Aortic smooth muscle cell (primary cell): ENCODE results near the gene CSPG5. TPM values are rescaled to one million over a fixed set of nuclear protein-coding genes. Genes with fewer than 3 reads are reported as not detected.

Source experiments
- total RNA-seq: library from RNA; depleted of rRNA; stranded (reverse); fragments of >200 nt; gene quantifications from 2 replicates; pipeline ENCODE4 v1.2.3, GENCODE V29; 2014

The CSPG5 gene
- under 0.01 and 0.25 TPM in 2 replicates for total RNA-seq

DNA sequence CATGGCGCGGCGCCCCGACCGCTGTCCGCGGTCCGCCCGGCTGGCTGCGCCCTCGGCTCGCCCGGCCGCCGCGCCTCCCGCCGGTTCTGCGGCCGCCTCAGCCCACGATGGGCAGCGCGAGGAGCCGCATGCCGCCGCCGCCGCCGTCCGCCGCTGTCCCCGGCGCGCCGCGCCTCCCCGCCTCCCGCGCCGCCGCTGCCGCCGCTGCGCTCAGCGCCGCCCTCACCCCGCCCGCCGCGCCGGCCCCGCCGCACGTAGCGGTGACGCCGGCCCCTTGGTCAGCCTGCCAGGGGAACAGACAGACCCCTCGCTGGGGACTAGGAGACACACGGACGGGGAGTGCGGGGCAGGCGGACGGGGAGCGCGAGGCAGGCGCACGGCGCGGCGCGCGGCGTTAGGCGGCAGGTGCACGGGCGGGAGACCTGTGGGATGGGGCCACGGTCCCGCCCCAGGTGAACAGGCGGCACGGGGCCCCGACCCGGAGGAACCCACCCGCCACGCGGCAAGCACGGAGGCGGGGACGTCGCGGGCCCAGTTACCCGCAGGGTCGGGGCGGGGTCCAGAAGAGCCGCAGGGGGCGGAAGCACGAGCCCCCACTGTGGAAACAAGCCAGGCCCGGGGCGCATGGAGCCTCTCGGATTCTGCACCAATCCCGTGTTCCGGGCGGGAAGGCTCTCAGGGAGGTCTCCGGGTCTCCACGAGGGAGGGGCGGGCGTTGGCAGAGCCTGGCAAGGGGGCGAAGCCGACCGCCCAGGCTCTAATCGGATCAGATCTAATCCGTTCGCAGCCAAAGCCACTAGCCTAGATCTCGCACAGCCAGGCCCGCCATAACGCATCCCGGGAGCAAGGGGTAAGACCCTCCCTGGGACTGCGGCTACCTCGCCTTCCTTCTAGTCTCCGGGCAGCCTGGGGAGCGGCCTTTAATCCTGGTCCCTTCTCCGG, at the start of gene CSPG5:
CSPG5 (minus strand) TSS at position 175 of the 942 bp plus-strand sequence; CDS start at position 3, 172 bp downstream.

GRCh38 chr3:47513125-47513929, 65.3 kb downstream of the CSPG5 start, which contains the start of gene ELP6:
Gene ELP6, minus strand, starts transcription at chr3:47513712. Its CDS starts 122 bp downstream, at chr3:47513590.

Other genes with a start within 250 kb of the CSPG5 start
- gene PTPN23, start 197.8 kb downstream of the CSPG5 start, total RNA-seq = 15.6 and 18.7 TPM in 2 replicates
- 52.2 and 52.3 TPM in 2 replicates for gene SCAP, start 102.9 kb downstream of the CSPG5 start, total RNA-seq
- 31.5 and 39.8 TPM in 2 replicates for gene ELP6, start 65.2 kb downstream of the CSPG5 start, total RNA-seq
- 24.7 and 26.7 TPM in 2 replicates for gene SMARCC1, start 203.0 kb upstream of the CSPG5 start, total RNA-seq
- 51.8 and 64.3 TPM in 2 replicates for gene DHX30, start 224.3 kb upstream of the CSPG5 start, total RNA-seq